ENCODE data around the gene FARP1. TPM values are rescaled to one million over a fixed set of nuclear protein-coding genes. Genes with fewer than 3 reads are reported as not detected.
"Not testable (repeated sequence)": the region's sequence is repeated elsewhere in the genome, so short reads cannot be mapped to it uniquely, and the experiment has no call there.

Gene FARP1
- total RNA-seq, 1 donor from 2014 or later: 9.8 TPM

- no peak for DNase-seq (ENCODE audit: low read depth in 2 of 2)
Observed at GRCh38 chr13:98258226-98258625, 115.3 kb downstream of the FARP1 start.

GRCh38 chr13:98260357-98261164 lies 117.7 kb downstream of the FARP1 start:
- DNase-seq (ENCODE audit: low read depth in 2 of 2): no peak

- no peak for DNase-seq (ENCODE audit: low read depth in 2 of 2)
Observed at GRCh38 chr13:98261165-98261702, 118.3 kb downstream of the FARP1 start.

GRCh38 chr13:98262292-98262691 lies 119.4 kb downstream of the FARP1 start:
- DNase-seq (ENCODE audit: low read depth in 2 of 2): no peak

- DNase-seq (ENCODE audit: low read depth in 2 of 2): no peak
Observed at GRCh38 chr13:98263841-98264240, 120.9 kb downstream of the FARP1 start.

GRCh38 chr13:98264877-98265276 lies 122.0 kb downstream of the FARP1 start:
- DNase-seq (ENCODE audit: low read depth in 2 of 2): no peak

- DNase-seq (ENCODE audit: low read depth in 2 of 2): no peak
Observed at GRCh38 chr13:98265692-98266551, 123.0 kb downstream of the FARP1 start.

- peak in 1 of 2 donors; percentile 35 for DNase-seq (ENCODE audit: low read depth in 2 of 2)
Observed at GRCh38 chr13:98267080-98267912, 124.4 kb downstream of the FARP1 start.

- no peak for DNase-seq (ENCODE audit: low read depth in 2 of 2)
Observed at GRCh38 chr13:98269386-98269785, 126.5 kb downstream of the FARP1 start.

GRCh38 chr13:98270819-98271218 lies 127.9 kb downstream of the FARP1 start:
- DNase-seq (ENCODE audit: low read depth in 2 of 2): no peak

GRCh38 chr13:98271646-98272045 lies 128.8 kb downstream of the FARP1 start:
- DNase-seq (ENCODE audit: low read depth in 2 of 2): not testable (repeated sequence)

- no peak for DNase-seq (ENCODE audit: low read depth in 2 of 2)
Observed at GRCh38 chr13:98272549-98272948, 129.7 kb downstream of the FARP1 start.

GRCh38 chr13:98273067-98273823 lies 130.4 kb downstream of the FARP1 start:
- no peak for DNase-seq (ENCODE audit: low read depth in 2 of 2)

- DNase-seq (ENCODE audit: low read depth in 2 of 2): no peak
Observed at GRCh38 chr13:98273824-98274742, 131.2 kb downstream of the FARP1 start.

GRCh38 chr13:98274921-98275487 lies 132.1 kb downstream of the FARP1 start:
- no peak for DNase-seq (ENCODE audit: low read depth in 2 of 2)

- no peak for DNase-seq (ENCODE audit: low read depth in 2 of 2)
Observed at GRCh38 chr13:98275681-98276171, 132.8 kb downstream of the FARP1 start.

GRCh38 chr13:98276486-98276885 lies 133.6 kb downstream of the FARP1 start:
- no peak for DNase-seq (ENCODE audit: low read depth in 2 of 2)

GRCh38 chr13:98278068-98278724 lies 135.3 kb downstream of the FARP1 start:
- DNase-seq (ENCODE audit: low read depth in 2 of 2): peak in 1 of 2 donors; percentile 49
